ENCODE results near the gene CHEK1. TPM values are rescaled to one million over a fixed set of nuclear protein-coding genes. Genes with fewer than 3 reads are reported as not detected.

The CHEK1 gene
- total RNA-seq, 6 donors from 2014 or later, result 1.6 to 3.8 (median 2.7) TPM

- no peak for TF ChIP-seq POLR2AphosphoS5 (IDR thresholded peaks at IDR 0.05)
- no peak for TF ChIP-seq EP300 (IDR thresholded peaks at IDR 0.05)
- TF ChIP-seq POLR2A (IDR thresholded peaks at IDR 0.05), result no peak
- no peak for TF ChIP-seq CTCF (IDR thresholded peaks at IDR 0.05)
These were observed 46.6 kb downstream of the CHEK1 start for GRCh38 chr11:125671561-125671960.

GRCh38 chr11:125674210-125674609 is 49.2 kb downstream of the CHEK1 start:
- Histone ChIP-seq H3K4me1 (no peaks in the 10 kb centered on the region), H3K27me3 (no peaks in the 10 kb centered on the region), H3K36me3 (no peaks in the 10 kb centered on the region), H3K27ac (no peak overlapping the region), H3K9me3 (no peaks in the 10 kb centered on the region), H3K4me3 (no peak overlapping the region)
- DNase-seq, result no peak
- ATAC-seq (ENCODE audit: low FRiP score in 2 of 2), result no peak
- WGBS, 2 donors, result 71 to 73% methylated on average over 2 of the region's 2 CpGs
- TF ChIP-seq POLR2A (IDR thresholded peaks at IDR 0.05) (no peak), EP300 (IDR thresholded peaks at IDR 0.05) (no peak), CTCF (IDR thresholded peaks at IDR 0.05) (no peak), POLR2AphosphoS5 (IDR thresholded peaks at IDR 0.05) (no peak)

More at GRCh38 chr11:125671561-125671960, 46.6 kb downstream of the CHEK1 start:
- Histone ChIP-seq H3K4me3 (no peak overlapping the region), H3K9me3 (no peaks in the 10 kb centered on the region), H3K36me3 (no peaks in the 10 kb centered on the region), H3K27me3 (no peaks in the 10 kb centered on the region), H3K27ac (no peak overlapping the region), H3K4me1 (no peaks in the 10 kb centered on the region)
- no peak for DNase-seq
- no peak for ATAC-seq (ENCODE audit: low FRiP score in 2 of 2)
- 75 to 78% methylated on average over 2 of the region's 2 CpGs for WGBS, 2 donors

DNA sequence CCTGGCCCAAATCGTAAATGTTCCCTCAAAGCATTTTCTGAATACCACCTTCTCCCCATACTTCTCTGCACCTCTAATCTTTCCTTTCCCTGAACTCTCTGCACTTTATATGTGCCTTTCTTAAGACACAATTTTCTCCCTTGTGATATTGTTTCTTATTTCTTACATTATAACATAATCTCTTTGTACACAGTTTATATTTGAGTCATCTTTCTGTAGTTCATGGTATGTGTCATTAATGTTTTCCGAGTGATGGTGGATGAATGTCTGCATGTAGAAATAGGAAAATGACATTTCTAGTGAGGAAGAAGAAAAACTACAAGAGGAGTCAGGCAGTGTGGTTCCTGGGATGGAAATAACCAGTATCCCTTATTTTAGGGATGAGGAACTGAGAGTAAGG is 50.2 kb downstream of the CHEK1 start:
- Histone ChIP-seq H3K27me3 (no peaks in the 10 kb centered on the region), H3K27ac (no peak overlapping the region), H3K36me3 (no peaks in the 10 kb centered on the region), H3K4me1 (no peaks in the 10 kb centered on the region), H3K4me3 (no peak overlapping the region), H3K9me3 (no peaks in the 10 kb centered on the region)
- 90 to 95% methylated on average over 2 of the region's 2 CpGs for WGBS, 2 donors
- no peak for DNase-seq
- no peak for TF ChIP-seq POLR2A (IDR thresholded peaks at IDR 0.05)
- TF ChIP-seq EP300 (IDR thresholded peaks at IDR 0.05), result no peak
- no peak for TF ChIP-seq POLR2AphosphoS5 (IDR thresholded peaks at IDR 0.05)
- TF ChIP-seq CTCF (IDR thresholded peaks at IDR 0.05), result no peak
- ATAC-seq (ENCODE audit: low FRiP score in 2 of 2), result no peak

DNA sequence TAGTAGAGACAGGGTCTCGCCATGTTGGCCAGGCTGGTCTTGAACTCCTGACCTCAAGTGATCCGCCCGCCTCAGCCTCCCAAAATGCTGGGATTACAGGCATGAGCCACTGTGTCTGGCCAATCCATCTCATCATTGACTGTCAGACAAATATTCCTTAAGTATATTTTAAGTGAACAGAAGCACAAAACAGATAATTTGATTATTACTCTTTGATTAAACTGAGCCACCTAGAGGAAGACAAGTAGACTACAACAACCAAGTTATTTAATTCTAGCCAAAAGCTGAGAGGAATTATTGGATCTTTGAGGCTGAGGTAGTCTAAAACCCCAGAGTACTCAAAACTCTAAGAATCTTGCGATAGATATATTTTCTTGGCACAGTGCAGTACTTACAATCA is 54.4 kb downstream of the CHEK1 start:
- no peak overlapping the region for H3K4me3 ChIP-seq
- 99 to 100% methylated on average over 4 of the region's 4 CpGs for WGBS, 2 donors

More for the DNA sequence above, 54.4 kb downstream of the CHEK1 start:
- ATAC-seq (ENCODE audit: low FRiP score in 2 of 2), result no peak
- Histone ChIP-seq H3K27ac (no peak overlapping the region), H3K36me3 (no peaks in the 10 kb centered on the region), H3K4me1 (no peaks in the 10 kb centered on the region), H3K27me3 (no peaks in the 10 kb centered on the region), H3K9me3 (no peaks in the 10 kb centered on the region)
- DNase-seq, result no peak
- TF ChIP-seq CTCF (IDR thresholded peaks at IDR 0.05) (no peak), POLR2AphosphoS5 (IDR thresholded peaks at IDR 0.05) (no peak), POLR2A (IDR thresholded peaks at IDR 0.05) (no peak)

Measured in upper lobe of left lung (tissue), 6 donors.